DND-41 (cell line): ENCODE results near the gene EXOC4.

Experiments used
- CTCF ChIP-seq: IDR thresholded peaks from 2 replicates; pipeline ENCODE4 v1.5.1; 2012; ENCODE audit warnings: borderline replicate concordance, low read length, moderate library complexity, mild to moderate bottlenecking; ENCODE audit not compliant: poor library complexity, severe bottlenecking; ENCODE audit errors: extremely low read depth
- EZH2 ChIP-seq: IDR thresholded peaks from 3 replicates; pipeline ENCODE4 v1.6.1; 2012; ENCODE audit warnings: borderline replicate concordance, low read depth, mild to moderate bottlenecking, moderate library complexity, low read length, inconsistent platforms; ENCODE audit not compliant: severe bottlenecking

GRCh38 chr7:133696056-133696455 is 443.2 kb downstream of the EXOC4 start:
- no peak for TF ChIP-seq CTCF
- TF ChIP-seq EZH2, result no peak
